ENCODE results near the gene CLTB. TPM values are rescaled to one million over a fixed set of nuclear protein-coding genes. Genes with fewer than 3 reads are reported as not detected.

Gene CLTB
- total RNA-seq, 1 experiment from 2014 or later, result 354 TPM

DNA sequence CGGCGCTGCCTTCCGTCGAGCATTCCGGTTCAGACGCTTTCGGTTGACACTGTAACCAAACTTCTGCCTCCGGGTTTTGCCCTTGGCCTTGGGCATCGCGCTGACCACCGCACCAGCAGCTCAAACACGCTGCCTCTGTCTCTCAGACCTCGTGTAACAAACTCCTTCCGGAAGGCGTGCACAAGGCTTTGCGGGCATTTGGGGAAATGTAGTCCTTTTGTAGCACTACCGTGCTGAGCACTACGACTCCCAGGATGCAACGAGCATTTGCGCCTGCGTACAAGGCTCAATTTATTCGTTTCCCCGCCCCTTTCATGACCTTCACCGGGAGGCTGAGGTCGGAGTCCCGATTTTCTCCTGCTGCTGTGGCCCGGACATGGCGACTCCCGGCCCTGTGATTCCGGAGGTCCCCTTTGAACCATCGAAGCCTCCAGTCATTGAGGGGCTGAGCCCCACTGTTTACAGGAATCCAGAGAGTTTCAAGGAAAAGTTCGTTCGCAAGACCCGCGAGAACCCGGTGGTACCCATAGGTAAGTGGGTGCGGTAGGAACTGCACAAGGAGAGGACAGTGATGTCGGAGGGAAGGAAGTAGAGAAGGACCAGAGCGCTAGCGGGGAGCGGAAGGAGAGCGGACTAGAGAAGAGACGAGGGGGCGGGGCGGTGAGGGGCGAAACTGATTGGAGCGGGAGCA lies 27.8 kb downstream of the CLTB start, which contains the start of the genes HIGD2A and NOP16:
Gene HIGD2A, plus strand, starts transcription at position 308 of the 691 bp plus-strand sequence. Its CDS starts 69 bp downstream, at position 377.
Gene NOP16, minus strand, starts transcription at position 155 of the 691 bp plus-strand sequence. Its CDS starts 59 bp downstream, at position 96.
- ATAC-seq, result peak; percentile 83
- CTCF ChIA-PET, result no interaction called here
- Histone ChIP-seq H3K9me2 (replicated peaks; ENCODE audit: low read length) (no peaks in the 10 kb centered on the region), H3K4me2 (ENCODE audit: low read length) (peak within 1 kb of the TSS; percentile 99), H3K36me3 (ENCODE audit: low read depth, low read length) (peaks cover 56% of the 10 kb centered on the region), H3K4me3 (ENCODE audit: low read length) (peak within 1 kb of the TSS; percentile 94), H4K20me1 (ENCODE audit: low read length) (peaks cover 32% of the 10 kb centered on the region), H3K4me1 (ENCODE audit: insufficient read depth, low read length) (peaks cover 14% of the 10 kb centered on the region), H3K27ac (ENCODE audit: low read length) (peak within 1 kb of the TSS; percentile 94), H3K9me3 (ENCODE audit: low read length) (no peaks in the 10 kb centered on the region), H3K79me2 (ENCODE audit: low read length) (peaks cover 67% of the 10 kb centered on the region), H3K9ac (ENCODE audit: low read length) (peak within 1 kb of the TSS; percentile 98), H3F3A (ENCODE audit: low read length, unreplicated experiment) (no peaks in the 10 kb centered on the region), H2AFZ (ENCODE audit: low read length) (peak within 1 kb of the TSS; percentile 97), H3K27me3 (ENCODE audit: low read length) (no peaks in the 10 kb centered on the region)
- peak; percentile 99 for DNase-seq
- TF ChIP-seq, protein P1, sequence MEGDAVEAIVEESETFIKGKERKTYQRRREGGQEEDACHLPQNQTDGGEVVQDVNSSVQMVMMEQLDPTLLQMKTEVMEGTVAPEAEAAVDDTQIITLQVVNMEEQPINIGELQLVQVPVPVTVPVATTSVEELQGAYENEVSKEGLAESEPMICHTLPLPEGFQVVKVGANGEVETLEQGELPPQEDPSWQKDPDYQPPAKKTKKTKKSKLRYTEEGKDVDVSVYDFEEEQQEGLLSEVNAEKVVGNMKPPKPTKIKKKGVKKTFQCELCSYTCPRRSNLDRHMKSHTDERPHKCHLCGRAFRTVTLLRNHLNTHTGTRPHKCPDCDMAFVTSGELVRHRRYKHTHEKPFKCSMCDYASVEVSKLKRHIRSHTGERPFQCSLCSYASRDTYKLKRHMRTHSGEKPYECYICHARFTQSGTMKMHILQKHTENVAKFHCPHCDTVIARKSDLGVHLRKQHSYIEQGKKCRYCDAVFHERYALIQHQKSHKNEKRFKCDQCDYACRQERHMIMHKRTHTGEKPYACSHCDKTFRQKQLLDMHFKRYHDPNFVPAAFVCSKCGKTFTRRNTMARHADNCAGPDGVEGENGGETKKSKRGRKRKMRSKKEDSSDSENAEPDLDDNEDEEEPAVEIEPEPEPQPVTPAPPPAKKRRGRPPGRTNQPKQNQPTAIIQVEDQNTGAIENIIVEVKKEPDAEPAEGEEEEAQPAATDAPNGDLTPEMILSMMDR (conservative IDR thresholded peaks at IDR 0.05; ENCODE audit: low read depth, low read length), result no peak
- TF ChIP-seq EZH2 (IDR thresholded peaks at IDR 0.05; ENCODE audit: low read length, unreplicated experiment) (no peak), EZH2phosphoT487 (IDR thresholded peaks at IDR 0.05; ENCODE audit: borderline replicate concordance, low read length) (no peak)
- BruUV-seq (replicated peaks), result no TSS peak
- POLR2A ChIA-PET (ENCODE audit: unreplicated experiment), result interaction anchor here (0.5 kb wide), 1 partner anchor 280 kb away, joined by 3 read pairs; no protein-coding TSS in a partner anchor
- intact Hi-C loops (cut with micrococcal nuclease), result loop anchor here (1.0 kb wide), 3 partner anchors 60 to 190 kb away; partner anchors contain the start of genes FAF2 and RNF44

DNA sequence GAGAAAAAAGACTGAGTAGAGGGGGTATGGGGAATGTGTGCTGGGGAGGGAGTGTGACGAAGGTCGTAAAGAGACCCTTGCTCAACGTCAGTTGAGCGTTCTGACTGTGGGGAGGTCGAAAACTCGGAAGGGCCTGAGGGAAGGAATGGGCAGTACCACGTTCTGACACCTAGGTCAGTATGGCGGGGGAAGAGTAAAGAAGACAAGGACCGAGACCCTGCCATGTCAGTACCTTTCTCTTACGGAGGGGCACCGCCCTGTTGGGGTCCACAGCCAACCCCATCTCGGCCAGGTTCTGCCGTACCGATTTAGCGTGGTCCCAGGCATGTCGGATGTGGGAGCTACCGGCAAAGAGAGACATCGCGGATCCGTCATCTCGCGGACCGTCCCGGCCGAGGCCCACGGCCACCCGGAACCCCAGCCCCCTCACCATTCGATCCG lies 28.3 kb downstream of the CLTB start:
- ATAC-seq (no peak), DNase-seq (peak; percentile 23)
- Histone ChIP-seq H3K4me3 (ENCODE audit: low read length) (peak overlapping the region; percentile 94), H3K9me3 (ENCODE audit: low read length) (no peaks in the 10 kb centered on the region), H3K79me2 (ENCODE audit: low read length) (peaks cover 67% of the 10 kb centered on the region), H3K4me1 (ENCODE audit: insufficient read depth, low read length) (peaks cover 14% of the 10 kb centered on the region), H3K9me2 (replicated peaks; ENCODE audit: low read length) (no peaks in the 10 kb centered on the region), H3K36me3 (ENCODE audit: low read depth, low read length) (peaks cover 56% of the 10 kb centered on the region), H2AFZ (ENCODE audit: low read length) (peak overlapping the region; percentile 97), H3K27ac (ENCODE audit: low read length) (peak overlapping the region; percentile 94), H3K9ac (ENCODE audit: low read length) (peak overlapping the region; percentile 98), H3F3A (ENCODE audit: low read length, unreplicated experiment) (no peaks in the 10 kb centered on the region), H3K4me2 (ENCODE audit: low read length) (peak overlapping the region; percentile 99), H4K20me1 (ENCODE audit: low read length) (peaks cover 32% of the 10 kb centered on the region), H3K27me3 (ENCODE audit: low read length) (no peaks in the 10 kb centered on the region)
- intact Hi-C loops (cut with micrococcal nuclease), result loop anchor here (1.0 kb wide), 2 partner anchors 60 to 149 kb away; partner anchors contain the start of genes FAF2 and RNF44
- BruUV-seq (replicated peaks), result TSS peak; percentile 49
- TF ChIP-seq EZH2 (IDR thresholded peaks at IDR 0.05; ENCODE audit: low read length, unreplicated experiment), result no peak
- TF ChIP-seq, protein P1 (conservative IDR thresholded peaks at IDR 0.05; ENCODE audit: low read depth, low read length), result no peak
- TF ChIP-seq EZH2phosphoT487 (IDR thresholded peaks at IDR 0.05; ENCODE audit: borderline replicate concordance, low read length), result no peak
- POLR2A ChIA-PET (ENCODE audit: unreplicated experiment), result interaction anchor here (0.5 kb wide), 1 partner anchor 280 kb away, joined by 3 read pairs; no protein-coding TSS in a partner anchor
- CTCF ChIA-PET, result no interaction called here
